H1 (cell line): ENCODE data around the gene TCF25. TPM values are rescaled to one million over a fixed set of nuclear protein-coding genes. Genes with fewer than 3 reads are reported as not detected.

Source experiments
- CTCF ChIA-PET: fragments of 300-600 bp; sonication (Branson Sonifier 250); formaldehyde crosslinking; loops from one replicate; lab custom pipeline; 2021; ENCODE audit not compliant: partially characterized antibody; lab: Charles Lee
- POLR2A ChIA-PET: fragments of 300-600 bp; sonication (Branson Sonifier 250); formaldehyde crosslinking; loops from one replicate; lab custom pipeline; 2021; ENCODE audit warnings: inconsistent platforms; ENCODE audit not compliant: partially characterized antibody; lab: Charles Lee
- DNase-seq, 2 experiments: peaks; one replicate each; pipeline versions ENCODE4 v3.0.0 to v3.0.0-alpha.2; 2010 to 2022; ENCODE audit warnings: low spot score in 2 of 2, low read depth in 1 of 2, mixed read lengths in 1 of 2
- FAIRE-seq: peaks from 2 replicates; lab custom pipeline; 2011; peaks lifted over from hg19 to GRCh38; lab: Jason Lieb, UNC
- H2AFZ ChIP-seq: 2 replicates; pipeline ENCODE4 v1.8.1; 2012; ENCODE audit warnings: low read length, inconsistent platforms
- H2AK5ac ChIP-seq: 2 replicates; pipeline ENCODE4 v1.6.1; 2013; ENCODE audit warnings: low read depth, low read length
- H2BK120ac ChIP-seq: replicated peaks from 2 replicates; pipeline ENCODE3; 2013; ENCODE audit warnings: low read depth, low read length, inconsistent platforms
- H2BK12ac ChIP-seq: 2 replicates; pipeline ENCODE4 v1.6.1; 2013; ENCODE audit warnings: low read depth, low read length
- H2BK15ac ChIP-seq: 2 replicates; pipeline ENCODE4 v1.6.1; 2013; ENCODE audit warnings: low read length
- H2BK20ac ChIP-seq: 2 replicates; pipeline ENCODE4 v1.6.1; 2013; ENCODE audit warnings: low read length
- H2BK5ac ChIP-seq: 2 replicates; pipeline ENCODE4 v1.6.1; 2013; ENCODE audit warnings: low read depth, low read length
- H3K14ac ChIP-seq: 2 replicates; pipeline ENCODE4 v1.6.1; 2013; ENCODE audit warnings: inconsistent platforms; ENCODE audit not compliant: insufficient read length
- H3K18ac ChIP-seq: 2 replicates; pipeline ENCODE4 v1.6.1; 2013; ENCODE audit warnings: low read length; ENCODE audit errors: extremely low read depth
- H3K23ac ChIP-seq: 2 replicates; pipeline ENCODE4 v1.6.1; 2013; ENCODE audit warnings: inconsistent platforms; ENCODE audit not compliant: insufficient read length
- H3K23me2 ChIP-seq: 2 replicates; pipeline ENCODE4 v1.6.1; 2013; ENCODE audit warnings: low read depth, low read length
- H3K27ac ChIP-seq: 2 replicates; pipeline ENCODE4 v1.6.1; 2011; ENCODE audit warnings: low read depth, low read length, inconsistent platforms
- H3K27me3 ChIP-seq, 4 experiments: replicated peaks in 1 of 4; 1 replicate in 1 of 4; 2 replicates in 3 of 4; pipeline versions ENCODE4 v1.6.1 to v1.8.1; 2011 to 2013; ENCODE audit warnings: low read length in 3 of 4, mild to moderate bottlenecking in 3 of 4, inconsistent platforms in 2 of 4, mixed read lengths in 2 of 4, moderate library complexity in 1 of 4; ENCODE audit not compliant: control insufficient read depth in 3 of 4, insufficient read depth in 3 of 4; ENCODE audit errors: extremely low read depth in 1 of 4
- H3K36me3 ChIP-seq, 4 experiments: 2 replicates each; pipeline versions ENCODE4 v1.6.1 to v1.8.1; 2011 to 2013; ENCODE audit warnings: mild to moderate bottlenecking in 4 of 4, low read length in 3 of 4, moderate library complexity in 2 of 4, control low read depth in 1 of 4, inconsistent platforms in 1 of 4; ENCODE audit not compliant: insufficient read depth in 4 of 4, control insufficient read depth in 2 of 4
- H3K4ac ChIP-seq: replicated peaks from 2 replicates; pipeline ENCODE3; 2013; ENCODE audit warnings: low read length, low read depth, mixed read lengths, inconsistent platforms; ENCODE audit not compliant: insufficient read length
- H3K4me1 ChIP-seq, 4 experiments: replicated peaks in 1 of 4; 1 replicate in 1 of 4; 2 replicates in 3 of 4; pipeline versions ENCODE4 v1.6.1 to v1.8.1; 2011 to 2013; ENCODE audit warnings: low read length in 3 of 4, inconsistent platforms in 2 of 4, mixed read lengths in 1 of 4; ENCODE audit not compliant: insufficient read depth in 4 of 4, control insufficient read depth in 3 of 4
- H3K4me2 ChIP-seq, 2 experiments: 2 replicates each; pipeline versions ENCODE4 v1.6.1 to v1.8.1; 2011 to 2013; ENCODE audit warnings: low read depth in 2 of 2, low read length in 2 of 2, control low read depth in 1 of 2, inconsistent platforms in 1 of 2, mild to moderate bottlenecking in 1 of 2; ENCODE audit not compliant: insufficient read depth in 1 of 2
- H3K4me3 ChIP-seq, 4 experiments: fragments of 200-600, 300-600 bp in 1 of 4; sonication (generic), shearing (Covaris generic), sonication (Bioruptor Twin) in 1 of 4; 2 replicates each; pipeline versions ENCODE4 v1.5.1 to v1.8.1; 2011 to 2016; ENCODE audit warnings: low read length in 4 of 4, low read depth in 3 of 4, control low read depth in 2 of 4, inconsistent platforms in 2 of 4, mild to moderate bottlenecking in 2 of 4, mixed read lengths in 1 of 4, moderate library complexity in 1 of 4; ENCODE audit not compliant: insufficient read depth in 2 of 4; ENCODE audit errors: extremely low read depth in 1 of 4
- H3K56ac ChIP-seq: replicated peaks from 2 replicates; pipeline ENCODE3; 2013; ENCODE audit warnings: low read depth, mild to moderate bottlenecking, mixed read lengths, low read length, inconsistent platforms; ENCODE audit not compliant: insufficient read length
- H3K79me1 ChIP-seq: 2 replicates; pipeline ENCODE4 v1.6.1; 2013; ENCODE audit warnings: low read depth, low read length, control low read depth
- H3K79me2 ChIP-seq, 2 experiments: 2 replicates each; pipeline versions ENCODE4 v1.6.1 to v1.8.1; 2012 to 2013; ENCODE audit warnings: low read length in 2 of 2, mild to moderate bottlenecking in 2 of 2, inconsistent platforms in 1 of 2; ENCODE audit not compliant: insufficient read depth in 2 of 2, control insufficient read depth in 1 of 2
- H3K9ac ChIP-seq, 4 experiments: replicated peaks in 1 of 4; 1 replicate in 1 of 4; 2 replicates in 3 of 4; pipeline versions ENCODE4 v1.6.1 to v1.8.1; 2011 to 2013; ENCODE audit warnings: low read depth in 3 of 4, low read length in 3 of 4, control low read depth in 2 of 4, mild to moderate bottlenecking in 2 of 4, moderate library complexity in 2 of 4, inconsistent platforms in 1 of 4; ENCODE audit errors: extremely low read depth in 1 of 4
- H3K9me3 ChIP-seq, 2 experiments: 2 replicates each; pipeline versions ENCODE4 v1.6.1 to v1.8.1; 2012 to 2013; ENCODE audit warnings: mild to moderate bottlenecking in 2 of 2, moderate library complexity in 2 of 2, control low read depth in 1 of 2, inconsistent platforms in 1 of 2, low read depth in 1 of 2, low read length in 1 of 2, mixed read lengths in 1 of 2; ENCODE audit not compliant: insufficient read depth in 2 of 2
- H4K20me1 ChIP-seq, 2 experiments: replicated peaks in 1 of 2; 2 replicates each; pipeline versions ENCODE3 to v1.8.1; 2011 to 2013; ENCODE audit warnings: inconsistent platforms in 2 of 2, low read length in 2 of 2, mild to moderate bottlenecking in 1 of 2; ENCODE audit not compliant: insufficient read depth in 2 of 2, control insufficient read depth in 1 of 2
- H4K5ac ChIP-seq: 2 replicates; pipeline ENCODE4 v1.6.1; 2013; ENCODE audit warnings: low read length, low read depth, mixed read lengths, inconsistent platforms; ENCODE audit not compliant: insufficient read length
- H4K8ac ChIP-seq: 2 replicates; pipeline ENCODE4 v1.8.0; 2013; ENCODE audit warnings: mild to moderate bottlenecking, moderate library complexity, low read length, inconsistent platforms; ENCODE audit not compliant: insufficient read depth; ENCODE audit errors: extremely low read depth
- H4K91ac ChIP-seq: replicated peaks from 2 replicates; pipeline ENCODE3; 2013; ENCODE audit warnings: low read length, mixed read lengths, inconsistent platforms; ENCODE audit not compliant: insufficient read length
- CBX5 ChIP-seq: fragments of 300-800, 300-1000 bp; sonication (generic); IDR thresholded peaks from 2 replicates; pipeline ENCODE4 v1.7.1; 2016; ENCODE audit warnings: antibody characterized with exemption, low read length, low read depth
- CREB1 ChIP-seq: IDR thresholded peaks from 2 replicates; pipeline ENCODE4 v1.6.1; 2012; ENCODE audit warnings: inconsistent platforms
- GTF2F1 ChIP-seq: IDR thresholded peaks from 2 replicates; pipeline ENCODE4 v1.6.1; 2012; ENCODE audit warnings: low read depth, low read length, improper control_type of control experiment, borderline replicate concordance
- NANOG ChIP-seq: IDR thresholded peaks from 2 replicates; pipeline ENCODE4 v1.6.1; 2011; ENCODE audit warnings: low read length, low read depth, mild to moderate bottlenecking, inconsistent platforms; ENCODE audit not compliant: insufficient read depth, poor library complexity, severe bottlenecking
- RFX5 ChIP-seq: IDR thresholded peaks from 2 replicates; pipeline ENCODE4 v1.6.1; 2011; ENCODE audit warnings: low read depth, low read length, improper control_type of control experiment, borderline replicate concordance
- SIN3A ChIP-seq, 2 experiments: IDR thresholded peaks in 1 of 2; conservative IDR thresholded peaks in 1 of 2; 2 replicates each; pipeline ENCODE4 v1.6.1; 2011 to 2012; ENCODE audit warnings: low read length in 2 of 2, improper control_type of control experiment in 1 of 2, low read depth in 1 of 2, mild to moderate bottlenecking in 1 of 2
- SIRT6 ChIP-seq: IDR thresholded peaks from one replicate; pipeline ENCODE4 v1.7.1; 2012; ENCODE audit warnings: low read length, inconsistent platforms
- TBP ChIP-seq: IDR thresholded peaks from 2 replicates; pipeline ENCODE4 v1.6.1; 2011; ENCODE audit warnings: low read depth, low read length, improper control_type of control experiment
- WGBS, 2 experiments: shearing (Covaris generic) in 1 of 2; methylation state at CpG; one replicate each; pipeline versions ENCODE4 v1.1.6 to v1.1.7; 2013 to 2015; ENCODE audit warnings: low lambda C conversion rate in 2 of 2, mixed read lengths in 2 of 2, inconsistent platforms in 1 of 2, low coverage in 1 of 2, missing lambda C conversion rate in 1 of 2; ENCODE audit not compliant: insufficient replicate concordance in 2 of 2, insufficient coverage in 1 of 2, insufficient read length in 1 of 2; ENCODE audit errors: extremely low coverage in 1 of 2, missing lambda C conversion rate in 1 of 2; 5-methylcytosine and 5-hydroxymethylcytosine counted together
- polyA plus RNA-seq, 7 experiments: library from polyadenylated mRNA; depleted of rRNA in 3 of 7; stranded (reverse) in 5 of 7; unstranded in 2 of 7; fragments of >200 nt in 5 of 7; fragments of 200-250 nt in 2 of 7; gene quantifications; 1 replicate in 5 of 7; 2 replicates in 1 of 7; 4 replicates in 1 of 7; pipeline versions ENCODE4 v1.2.1 to v1.2.3, GENCODE V29; 2011 to 2013; ENCODE audit warnings: missing spikeins in 2 of 7, mixed read lengths in 2 of 7
- total RNA-seq: library from RNA; stranded (reverse); fragmentation: NEBNext Ultra II Directional; extraction: Animal tissue kit (Norgen Biotek cat#: 25700); gene quantifications from 2 replicates; pipeline ENCODE4 v1.2.1, GENCODE V29; 2021
- TF ChIP-seq, protein P1 (sequence below): IDR thresholded peaks from 2 replicates; pipeline ENCODE4 v1.6.1; 2012; ENCODE audit warnings: inconsistent platforms
- TF ChIP-seq, protein P2 (sequence below): IDR thresholded peaks from 2 replicates; pipeline ENCODE4 v1.6.1; 2012; ENCODE audit warnings: low read length, inconsistent platforms

TCF25 gene
- total and polyA plus RNA-seq, 2 of the 8 experiments (the other 6 are each of a cell fraction or from before 2014, with no cell fraction given), result 78.1 to 102 TPM

DNA sequence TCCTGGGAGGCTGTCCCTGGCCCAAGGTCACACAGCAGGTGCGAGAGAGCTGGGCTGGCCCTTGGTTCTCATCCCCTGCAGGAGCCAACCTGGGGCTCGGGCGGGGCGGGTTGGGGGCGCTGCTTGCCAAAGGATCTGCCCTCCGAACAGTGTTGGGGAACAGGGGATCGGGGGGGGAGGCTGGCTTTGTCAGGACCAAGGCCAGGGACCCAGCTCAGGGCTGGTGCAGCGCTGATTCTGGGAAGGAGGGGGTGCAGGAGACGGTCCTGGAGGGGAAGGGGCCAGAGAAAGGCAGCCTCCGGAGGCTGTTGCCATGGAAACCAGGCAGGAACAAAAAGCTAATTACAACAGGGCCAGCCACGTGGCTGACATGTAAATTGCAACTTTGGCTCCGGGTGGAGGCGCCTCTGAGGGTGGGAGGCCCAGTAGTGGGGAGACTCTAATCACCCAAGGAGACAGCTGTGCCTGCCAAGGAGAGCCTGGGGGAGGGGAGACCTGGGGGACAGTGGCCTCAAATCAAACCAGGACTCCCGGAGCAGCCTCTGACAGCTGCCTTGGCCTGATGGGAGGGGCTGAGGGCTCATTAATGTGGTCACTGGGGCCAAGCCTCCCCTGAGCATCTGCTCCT is 51.0 kb downstream of the TCF25 start:
- no peak overlapping the region for H3K4ac ChIP-seq
- H3K23ac ChIP-seq, result no peak overlapping the region
- no peak overlapping the region for H4K5ac ChIP-seq
- H4K91ac ChIP-seq, result no peak overlapping the region
- ChIA-PET CTCF (interaction anchor here (1.1 to 8.7 kb wide), 4 partner anchors 9 to 107 kb away, joined by 3 to 70 read pairs (median 6); partner anchors contain the start of gene DEF8), POLR2A (interaction anchor here (0.8 to 6.5 kb wide), 17 partner anchors 9 to 195 kb away, joined by 3 to 71 read pairs (median 5); partner anchors contain the start of genes DBNDD1, DEF8 and TCF25)
- no peak overlapping the region for H2BK12ac ChIP-seq
- FAIRE-seq (peak; percentile 55), DNase-seq (peak; percentile 75 to 84)
- H3K79me1 ChIP-seq, result peaks cover 6% of the 10 kb centered on the region; the same call in 1 of the 2 replicates
- no peak overlapping the region for H4K8ac ChIP-seq
- H2BK20ac ChIP-seq, result no peak overlapping the region
- H3K18ac ChIP-seq, result no peak overlapping the region
- peaks cover 0 to 32% (median 20%) of the 10 kb centered on the region in 4 experiments; a peak in 6 of 7 replicates for H3K4me1 ChIP-seq
- no peak overlapping the region for H3K14ac ChIP-seq
- H3K4me2 ChIP-seq, result peak overlapping the region; percentile 82 to 96
- H3K56ac ChIP-seq, result no peak overlapping the region
- H4K20me1 ChIP-seq, result peaks cover 5 to 14% of the 10 kb centered on the region in 2 experiments
- H2BK120ac ChIP-seq, result no peak overlapping the region
- H3K9ac ChIP-seq, result no peak overlapping the region
- 0 out of 8 replicates have a peak, but pooled peaks cover 0 to 4% (median 0%) of the 10 kb centered on the region in 4 experiments for H3K36me3 ChIP-seq
- H3K27me3 ChIP-seq, result peaks cover 0 to 12% (median 9%) of the 10 kb centered on the region in 4 experiments; a peak in 6 of 7 replicates
- H2BK15ac ChIP-seq, result no peak overlapping the region
- no peak overlapping the region for H2AK5ac ChIP-seq
- H3K9me3 ChIP-seq, result no peaks in the 10 kb centered on the region
- H3K27ac ChIP-seq, result no peak overlapping the region
- WGBS, 2 experiments, result 5% methylated on average over 4 of the region's 14 CpGs; no CpG with 5 or more reads in 1 of the 2 experiments
- H2AFZ ChIP-seq, result no peak overlapping the region
- H3K4me3 ChIP-seq, result peak overlapping the region; percentile 65 to 95 (median 72)
- H3K23me2 ChIP-seq, result peaks cover 22% of the 10 kb centered on the region
- peaks cover 0 to 5% of the 10 kb centered on the region in 2 experiments; a peak in 2 of 4 replicates for H3K79me2 ChIP-seq
- no peak overlapping the region; the same call in 1 of the 2 replicates for H2BK5ac ChIP-seq
- TF ChIP-seq CREB1 (no peak), RFX5 (peak; percentile 62; the same call in 1 of the 2 replicates), GTF2F1 (no peak), CBX5 (no peak), NANOG (no peak), TBP (no peak), SIN3A (conservative IDR thresholded peaks at IDR 0.05 in 1 of 2, IDR thresholded peaks at IDR 0.05 in 1 of 2; ENCODE audit: low read depth in 1 of 2, low read length in 2 of 2) (peak; percentile 74 to 94; a peak in 3 of 4 replicates), SIRT6 (no peak)
- TF ChIP-seq, protein P1, sequence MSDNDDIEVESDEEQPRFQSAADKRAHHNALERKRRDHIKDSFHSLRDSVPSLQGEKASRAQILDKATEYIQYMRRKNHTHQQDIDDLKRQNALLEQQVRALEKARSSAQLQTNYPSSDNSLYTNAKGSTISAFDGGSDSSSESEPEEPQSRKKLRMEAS, result peak; percentile 90
- TF ChIP-seq, protein P2, sequence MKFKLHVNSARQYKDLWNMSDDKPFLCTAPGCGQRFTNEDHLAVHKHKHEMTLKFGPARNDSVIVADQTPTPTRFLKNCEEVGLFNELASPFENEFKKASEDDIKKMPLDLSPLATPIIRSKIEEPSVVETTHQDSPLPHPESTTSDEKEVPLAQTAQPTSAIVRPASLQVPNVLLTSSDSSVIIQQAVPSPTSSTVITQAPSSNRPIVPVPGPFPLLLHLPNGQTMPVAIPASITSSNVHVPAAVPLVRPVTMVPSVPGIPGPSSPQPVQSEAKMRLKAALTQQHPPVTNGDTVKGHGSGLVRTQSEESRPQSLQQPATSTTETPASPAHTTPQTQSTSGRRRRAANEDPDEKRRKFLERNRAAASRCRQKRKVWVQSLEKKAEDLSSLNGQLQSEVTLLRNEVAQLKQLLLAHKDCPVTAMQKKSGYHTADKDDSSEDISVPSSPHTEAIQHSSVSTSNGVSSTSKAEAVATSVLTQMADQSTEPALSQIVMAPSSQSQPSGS, result no peak
